ENCODE results near the gene MCTP2.

The MCTP2 gene

GRCh38 chr15:94263341-94264273 is 32.2 kb downstream of the MCTP2 start:
- DNase-seq (ENCODE audit: low read depth): no peak

- DNase-seq (ENCODE audit: low read depth): no peak
Measured at GRCh38 chr15:94265009-94265408, 33.6 kb downstream of the MCTP2 start.

- DNase-seq (ENCODE audit: low read depth): no peak
Measured at GRCh38 chr15:94265982-94266381, 34.6 kb downstream of the MCTP2 start.

- DNase-seq (ENCODE audit: low read depth): no peak
Measured at GRCh38 chr15:94266789-94267188, 35.4 kb downstream of the MCTP2 start.

GRCh38 chr15:94269954-94270353 is 38.6 kb downstream of the MCTP2 start:
- no peak for DNase-seq (ENCODE audit: low read depth)

GRCh38 chr15:94270570-94270969 is 39.2 kb downstream of the MCTP2 start:
- no peak for DNase-seq (ENCODE audit: low read depth)

- no peak for DNase-seq (ENCODE audit: low read depth)
Measured at GRCh38 chr15:94272251-94272898, 41.0 kb downstream of the MCTP2 start.

GRCh38 chr15:94273826-94274225 is 42.5 kb downstream of the MCTP2 start:
- DNase-seq (ENCODE audit: low read depth): no peak

- no peak for DNase-seq (ENCODE audit: low read depth)
Measured at GRCh38 chr15:94274745-94275144, 43.4 kb downstream of the MCTP2 start.

- no peak for DNase-seq (ENCODE audit: low read depth)
Measured at GRCh38 chr15:94277485-94277884, 46.1 kb downstream of the MCTP2 start.

GRCh38 chr15:94279736-94280135 is 48.4 kb downstream of the MCTP2 start:
- no peak for DNase-seq (ENCODE audit: low read depth)

GRCh38 chr15:94280301-94280700 is 48.9 kb downstream of the MCTP2 start:
- no peak for DNase-seq (ENCODE audit: low read depth)

GRCh38 chr15:94282269-94283250 is 51.2 kb downstream of the MCTP2 start:
- no peak for DNase-seq (ENCODE audit: low read depth)

GRCh38 chr15:94286583-94286982 is 55.2 kb downstream of the MCTP2 start:
- no peak for DNase-seq (ENCODE audit: low read depth)

GRCh38 chr15:94287794-94288246 is 56.5 kb downstream of the MCTP2 start:
- DNase-seq (ENCODE audit: low read depth): no peak

- DNase-seq (ENCODE audit: low read depth): no peak
Measured at GRCh38 chr15:94290730-94291129, 59.4 kb downstream of the MCTP2 start.

GRCh38 chr15:94293411-94294402 is 62.3 kb downstream of the MCTP2 start:
- no peak for DNase-seq (ENCODE audit: low read depth)

- DNase-seq (ENCODE audit: low read depth): no peak
Measured at GRCh38 chr15:94294556-94294955, 63.2 kb downstream of the MCTP2 start.

- no peak for DNase-seq (ENCODE audit: low read depth)
Measured at GRCh38 chr15:94295275-94295674, 63.9 kb downstream of the MCTP2 start.

- DNase-seq (ENCODE audit: low read depth): no peak
Measured at GRCh38 chr15:94296717-94297116, 65.4 kb downstream of the MCTP2 start.

- no peak for DNase-seq (ENCODE audit: low read depth)
Measured at GRCh38 chr15:94297558-94297957, 66.2 kb downstream of the MCTP2 start.
